HG03097 (cell line): ENCODE results near the gene NCOA7.
"Not testable (repeated sequence)": the region's sequence is repeated elsewhere in the genome, so short reads cannot be mapped to it uniquely, and the experiment has no call there.

ENCODE experiments used
- ATAC-seq: cut with Tn5 transposase; IDR thresholded peaks from one replicate; pipeline ENCODE4 v1.9.1; 2021; ENCODE audit not compliant: unreplicated experiment, low FRiP score

Gene NCOA7

DNA sequence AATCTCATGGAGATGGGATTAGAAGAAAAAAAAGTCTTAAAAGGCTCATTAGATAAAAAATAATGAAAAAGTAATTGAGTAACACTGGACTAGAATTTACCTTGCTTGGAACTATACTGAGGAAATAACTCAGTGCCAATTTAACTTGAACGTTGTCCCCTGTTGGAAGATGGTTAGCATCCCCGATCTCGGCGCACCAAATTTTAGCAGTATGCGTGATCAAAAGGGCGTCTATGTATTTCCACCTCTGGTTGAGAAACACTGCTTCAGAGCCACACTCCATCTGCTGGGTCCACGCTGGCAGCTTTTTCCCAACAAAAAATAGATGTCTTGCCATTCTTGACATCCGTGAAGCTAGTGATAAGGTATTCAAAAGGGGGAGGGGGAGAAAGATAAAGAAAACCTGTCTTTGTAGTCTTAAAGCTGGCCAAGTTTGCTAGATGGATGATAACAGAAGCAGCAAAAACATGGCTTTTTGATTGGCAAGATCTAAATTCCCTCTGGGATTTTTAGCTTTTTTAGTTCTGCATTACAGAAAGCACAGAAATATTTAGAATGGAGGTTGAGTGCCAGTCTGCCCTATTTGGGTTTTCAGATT, 172.2 kb downstream of the NCOA7 start:
- no peak for ATAC-seq

GRCh38 chr6:125963817-125964216, 173.1 kb downstream of the NCOA7 start:
- ATAC-seq: no peak

DNA sequence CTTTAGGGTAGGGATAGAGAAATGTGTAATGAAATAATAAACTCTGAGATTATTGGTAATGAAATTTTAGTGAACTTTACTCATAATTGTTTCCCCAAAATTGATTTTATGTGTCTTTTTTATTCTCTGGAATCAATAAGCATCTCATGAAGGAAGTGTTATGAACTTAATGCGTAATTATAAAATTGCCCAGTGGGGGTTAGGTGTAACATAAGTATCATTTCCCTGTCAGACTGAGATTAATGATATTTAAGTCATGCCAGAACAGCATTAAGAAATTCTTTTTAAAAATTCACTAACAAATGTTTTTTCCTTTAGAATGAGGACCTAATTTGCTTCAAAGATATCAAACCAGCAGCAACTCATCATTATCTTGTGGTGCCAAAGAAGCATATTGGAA, 175.8 kb downstream of the NCOA7 start:
- no peak for ATAC-seq

DNA sequence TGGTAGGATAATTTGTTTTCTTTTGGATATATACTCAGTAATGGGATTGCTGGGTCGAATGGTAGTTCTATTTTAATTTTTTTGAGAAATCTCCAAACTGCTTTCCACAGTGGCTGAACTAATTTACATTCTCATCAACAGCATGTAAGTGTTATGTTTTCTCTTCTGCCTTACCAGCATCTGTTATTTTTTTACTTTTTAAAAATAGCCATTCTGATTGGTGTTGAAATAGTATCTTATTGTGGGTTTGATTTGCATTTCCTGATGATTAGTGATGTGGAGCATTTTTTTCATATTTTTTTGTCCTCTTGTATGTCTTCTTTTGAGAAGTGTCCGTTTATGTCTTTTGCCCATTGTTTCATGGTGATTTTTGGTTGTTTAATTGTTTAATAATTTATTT, 177.7 kb downstream of the NCOA7 start:
- no peak for ATAC-seq

GRCh38 chr6:125970760-125971159, 180.0 kb downstream of the NCOA7 start:
- no peak for ATAC-seq

- ATAC-seq: not testable (repeated sequence)
Measured at GRCh38 chr6:125972478-125972877, 181.7 kb downstream of the NCOA7 start.

- ATAC-seq: peak; percentile 68
Measured at GRCh38 chr6:125974214-125974866, 183.6 kb downstream of the NCOA7 start.

GRCh38 chr6:125979101-125979500, 188.3 kb downstream of the NCOA7 start:
- no peak for ATAC-seq
